GOT3 (cell line): ENCODE results near the gene VWF.

Experiments used
- DNase-seq: peaks from one replicate; lab custom pipeline; 2025; ENCODE audit warnings: mixed read lengths; lab: John Stamatoyannopoulos, UW

VWF gene

DNA sequence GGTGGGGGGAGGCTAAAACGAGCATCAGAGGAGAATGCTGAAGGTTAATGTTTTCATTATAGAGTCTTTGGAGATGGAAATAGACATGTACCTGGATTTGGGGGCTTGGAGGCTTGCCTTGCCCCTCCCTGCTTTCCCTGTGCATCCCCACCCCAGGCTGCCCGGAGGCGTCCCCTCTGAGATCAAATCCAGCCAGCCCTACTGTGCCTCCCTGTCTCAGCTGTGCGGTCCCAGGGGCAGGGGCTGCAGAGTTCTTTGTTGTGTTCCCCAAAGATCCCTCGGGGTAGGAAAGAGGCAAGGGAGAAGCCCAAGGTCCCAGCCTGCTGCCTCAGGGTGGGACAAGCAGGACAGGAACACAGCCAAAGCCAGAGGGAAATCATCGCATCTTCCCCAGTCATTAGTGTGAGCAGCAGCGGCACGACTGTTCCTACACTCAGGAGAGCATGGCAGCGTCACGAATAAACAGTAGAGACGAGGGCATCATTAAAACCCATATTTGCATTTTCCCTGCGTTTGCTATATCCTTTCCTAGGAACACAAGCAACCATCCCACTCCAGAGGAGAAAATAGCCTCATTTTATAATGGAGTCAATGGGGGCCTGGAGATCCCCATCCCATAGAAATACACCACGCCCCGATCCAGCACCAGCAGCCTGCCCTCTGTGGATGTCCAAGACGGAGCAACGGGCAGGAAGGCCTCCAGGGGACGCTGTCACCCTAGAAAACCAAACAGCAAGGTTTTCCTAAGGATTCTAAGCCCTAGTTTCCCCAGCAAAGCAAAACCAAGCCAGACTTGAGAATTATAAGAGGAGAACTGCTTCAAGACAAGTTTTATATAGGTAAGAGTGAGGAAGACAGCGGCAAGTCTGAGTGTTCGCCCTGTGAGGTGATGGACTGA, 211.8 kb downstream of the VWF start:
- DNase-seq: no peak

DNA sequence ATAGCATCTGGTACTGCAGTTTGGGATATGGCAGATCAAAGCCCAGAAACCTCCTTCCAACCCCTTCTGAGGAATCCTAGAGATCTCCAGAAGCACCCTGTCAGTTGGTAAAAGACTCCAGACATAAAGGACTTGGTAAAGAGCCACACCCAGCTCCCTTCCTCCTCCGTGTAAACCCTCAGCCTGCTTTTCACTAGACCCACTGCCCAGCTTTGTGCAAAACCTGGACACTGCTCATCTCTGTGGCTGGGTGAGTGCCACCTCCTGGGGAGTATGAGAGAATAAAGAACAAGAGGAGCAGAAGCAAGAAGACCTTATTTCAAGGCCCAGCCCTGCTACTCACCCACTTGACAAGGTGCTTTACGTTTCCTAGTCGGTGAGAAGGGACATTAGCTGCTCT, 212.5 kb downstream of the VWF start:
- DNase-seq: no peak

DNA sequence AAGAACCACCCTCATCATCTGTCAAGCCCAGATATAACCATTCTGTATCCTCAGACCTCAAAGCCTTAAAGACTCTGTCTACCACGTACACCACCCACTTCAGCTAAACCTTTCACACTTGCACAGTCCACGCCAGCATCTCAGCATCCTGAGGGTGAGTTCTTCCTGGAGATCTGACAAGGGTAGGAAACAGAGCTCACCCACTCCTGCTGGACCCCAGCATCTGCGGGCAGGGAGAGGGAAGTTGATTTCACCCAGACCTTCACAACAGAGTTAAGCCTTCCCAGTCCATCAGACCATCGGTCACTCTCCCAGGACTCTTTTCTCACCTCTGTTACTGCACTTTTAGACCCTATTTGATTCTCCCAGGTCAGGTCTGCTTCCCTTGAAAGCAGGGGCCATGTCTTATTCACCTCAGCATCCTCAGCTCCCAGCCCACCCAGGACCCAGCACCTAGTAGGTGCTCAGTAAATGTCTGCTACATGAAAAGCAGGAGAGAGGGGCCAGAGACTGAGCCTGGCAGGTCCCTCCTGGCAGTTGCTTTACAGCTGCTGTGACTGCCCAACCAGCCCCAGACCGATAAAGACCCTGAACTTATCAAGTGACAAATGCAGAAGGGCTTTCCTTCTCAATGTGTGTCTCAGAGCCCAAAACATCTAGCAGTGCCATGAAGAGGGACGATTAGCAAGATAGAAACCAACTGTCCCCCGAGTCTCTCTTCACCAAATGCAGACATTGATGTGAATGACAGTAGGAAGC, 213.5 kb downstream of the VWF start:
- no peak for DNase-seq

DNA sequence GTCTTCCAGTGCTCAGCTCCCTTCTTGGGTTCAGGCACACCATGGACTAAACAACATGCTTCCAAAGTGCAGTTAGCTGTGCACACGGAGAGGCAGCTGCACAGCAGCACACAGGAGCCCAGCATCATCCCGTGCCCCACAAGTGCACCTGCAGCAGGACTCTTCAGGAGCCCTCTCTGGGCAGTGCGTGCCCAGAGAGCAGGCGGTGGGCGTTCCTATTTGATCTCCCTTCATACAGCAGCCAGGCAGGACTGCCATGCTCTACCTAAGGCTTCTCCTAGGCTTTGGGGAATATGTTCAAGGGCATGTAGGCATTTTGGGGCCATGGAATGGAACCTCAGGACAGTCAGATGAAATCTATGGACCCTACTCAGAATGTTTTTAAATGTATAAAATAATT, 214.9 kb downstream of the VWF start:
- no peak for DNase-seq

DNA sequence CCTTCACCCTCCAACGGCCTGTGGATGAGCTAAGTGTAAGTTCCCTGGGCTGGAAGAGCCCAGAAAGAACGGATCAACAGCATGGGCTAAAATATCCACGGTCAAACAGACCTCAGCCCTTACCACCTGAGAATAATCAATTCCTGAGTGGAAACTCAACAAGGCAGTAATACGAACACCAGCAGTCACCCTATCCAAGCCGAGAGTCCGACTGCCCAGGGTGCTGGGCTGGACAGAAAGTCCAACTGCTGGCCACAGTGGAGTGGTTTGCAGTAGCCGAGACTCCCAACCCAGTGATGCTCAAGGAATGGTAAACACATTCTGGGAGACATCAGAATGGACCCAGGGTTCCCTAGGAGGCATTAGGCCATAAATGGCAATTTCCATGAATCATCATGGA, 216.2 kb downstream of the VWF start:
- DNase-seq: no peak

DNA sequence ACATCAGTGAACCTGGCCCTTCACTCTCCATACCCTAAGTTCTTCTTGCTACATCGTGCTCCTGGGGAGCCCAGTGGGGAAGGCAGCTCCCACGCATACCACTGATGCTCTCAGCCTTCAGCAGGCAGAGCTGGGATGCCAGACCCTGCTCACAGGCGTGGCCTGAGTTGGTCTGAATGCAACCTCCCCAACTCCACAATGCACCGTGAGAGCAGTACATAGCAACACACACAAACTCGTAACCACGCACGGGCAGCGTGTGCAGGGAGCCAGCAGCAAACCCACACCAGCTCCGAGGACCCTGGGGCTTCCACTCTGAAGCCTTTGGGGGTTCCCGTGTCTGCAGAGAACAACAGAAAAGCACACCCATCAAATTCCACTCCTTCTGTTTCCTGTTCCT, 216.7 kb downstream of the VWF start:
- no peak for DNase-seq

DNA sequence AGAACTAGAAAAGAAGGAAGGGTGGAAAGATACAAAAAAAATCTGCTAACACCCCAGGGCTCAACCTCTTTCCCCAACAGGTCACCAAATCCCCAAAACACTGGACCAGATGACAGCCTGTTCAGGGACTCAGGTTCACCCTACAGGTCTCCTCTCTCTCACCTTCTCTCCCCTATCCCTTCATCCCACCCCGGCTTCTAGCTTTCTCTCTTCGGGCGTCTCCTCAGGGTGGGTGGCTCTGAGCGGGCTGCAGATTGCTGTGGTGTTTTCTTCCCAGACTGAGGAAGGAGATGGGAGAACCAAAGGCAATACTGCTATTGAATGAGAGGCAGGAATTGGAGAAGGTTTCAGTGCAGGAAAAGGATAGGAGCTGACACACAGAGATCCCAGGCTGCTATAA, 218.7 kb downstream of the VWF start:
- no peak for DNase-seq

DNA sequence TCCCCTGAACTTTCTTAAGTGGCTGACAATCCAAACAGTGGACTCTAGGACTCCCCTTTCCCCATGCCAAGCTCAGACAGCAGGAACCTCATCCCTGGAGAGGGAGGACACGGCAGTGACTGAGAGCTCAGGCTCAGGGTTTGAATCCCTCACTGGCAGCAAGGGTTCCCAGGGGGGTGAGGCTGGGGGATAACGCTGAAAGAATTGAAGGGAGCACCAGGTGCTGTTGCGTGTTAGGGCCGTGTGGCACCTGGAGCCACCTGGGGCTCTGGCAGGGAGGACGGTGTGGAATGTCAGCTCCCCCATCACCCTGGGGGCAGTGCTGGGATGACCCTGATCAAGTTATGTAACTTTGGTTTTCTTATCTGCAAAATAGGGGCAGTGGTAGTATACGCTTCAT, 219.5 kb downstream of the VWF start:
- no peak for DNase-seq

DNA sequence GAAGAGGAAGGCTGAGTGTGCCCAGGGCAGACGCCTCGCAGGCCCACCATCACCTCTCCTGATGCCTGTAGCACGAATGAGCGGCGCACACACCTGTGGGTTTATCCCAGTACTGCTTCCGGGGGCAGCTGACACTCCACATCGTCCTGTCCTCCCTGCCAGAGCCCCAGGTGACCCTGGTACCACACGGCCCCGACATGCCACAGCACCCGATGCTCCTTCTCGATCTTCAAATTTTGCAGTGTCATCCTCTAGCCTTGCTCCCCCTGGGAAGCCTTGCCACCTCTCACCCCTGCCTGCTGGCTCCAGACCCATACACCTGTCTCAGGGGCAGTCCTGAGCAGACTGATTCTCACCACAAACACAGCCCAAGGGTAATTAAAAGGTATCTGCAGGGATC, 220.0 kb downstream of the VWF start:
- DNase-seq: no peak

DNA sequence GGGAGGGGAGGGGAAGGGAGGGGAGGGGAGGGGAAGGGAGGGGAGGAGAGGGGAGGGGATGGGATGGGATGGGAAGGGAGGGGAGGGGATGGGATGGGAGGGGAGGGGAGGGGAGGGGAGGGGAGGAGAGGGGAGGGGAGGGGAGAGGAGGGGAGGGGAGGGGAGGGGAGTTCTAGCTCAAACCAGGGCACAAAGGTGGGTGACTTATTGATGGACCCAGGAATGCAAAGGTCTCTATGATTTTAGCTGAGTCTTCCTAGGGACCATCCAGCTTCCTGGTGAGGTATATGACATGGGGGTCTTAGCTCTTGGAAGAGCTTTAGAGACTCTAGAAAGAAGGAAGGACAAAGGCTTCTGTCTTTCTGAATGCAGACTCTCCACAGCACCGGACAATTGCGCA, 221.7 kb downstream of the VWF start:
- DNase-seq: no peak

DNA sequence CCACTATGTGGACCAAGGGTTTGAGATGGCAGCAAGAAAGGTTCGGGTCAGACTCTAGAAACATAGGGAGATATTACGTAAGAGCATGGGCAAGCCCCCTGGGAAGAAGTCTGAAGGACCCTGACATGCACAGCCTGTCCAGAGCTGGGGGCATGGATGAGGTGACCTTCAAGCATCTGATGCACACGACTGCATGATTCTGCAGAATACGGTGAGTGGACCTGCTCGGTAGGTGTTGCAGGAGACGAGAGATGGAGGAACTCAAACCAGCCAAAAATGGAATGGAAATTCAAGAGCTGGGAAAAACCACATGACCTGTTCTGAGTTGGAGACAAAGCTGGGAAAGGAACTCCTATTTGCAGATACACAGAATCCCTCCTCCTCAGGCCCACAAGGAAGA, 223.1 kb downstream of the VWF start:
- DNase-seq: no peak

DNA sequence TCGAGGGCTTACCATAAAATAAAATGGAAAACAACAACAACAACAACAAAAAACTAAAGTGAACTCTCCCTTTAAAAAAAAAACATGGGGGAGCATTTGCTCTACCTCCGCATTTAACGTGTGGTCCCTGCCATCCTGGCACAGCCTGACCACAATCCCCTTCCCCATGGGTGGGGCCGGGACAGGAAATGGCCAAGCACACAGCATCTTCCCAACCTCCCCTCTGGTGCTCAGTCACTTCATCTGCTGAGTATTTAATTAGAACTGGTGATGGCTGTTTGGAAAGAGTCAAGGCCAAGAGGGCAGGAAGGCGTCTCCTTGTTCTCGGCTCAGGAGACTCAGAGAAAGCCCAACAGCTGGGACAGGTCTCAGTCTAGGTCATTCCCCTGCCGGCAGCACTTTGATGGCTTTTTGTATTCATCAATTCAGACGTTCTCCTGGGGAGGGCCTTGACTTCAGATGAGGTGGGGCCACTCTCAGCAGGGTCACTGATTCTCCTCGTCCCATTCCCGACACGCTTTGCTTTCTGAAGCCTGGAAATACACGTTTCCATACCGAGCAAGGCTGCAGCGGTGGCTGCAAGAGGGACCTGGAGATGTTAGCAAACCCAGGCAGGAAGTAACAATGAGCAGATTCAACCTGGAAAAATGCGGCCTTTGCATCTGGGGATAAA, 223.8 kb downstream of the VWF start:
- DNase-seq: no peak

DNA sequence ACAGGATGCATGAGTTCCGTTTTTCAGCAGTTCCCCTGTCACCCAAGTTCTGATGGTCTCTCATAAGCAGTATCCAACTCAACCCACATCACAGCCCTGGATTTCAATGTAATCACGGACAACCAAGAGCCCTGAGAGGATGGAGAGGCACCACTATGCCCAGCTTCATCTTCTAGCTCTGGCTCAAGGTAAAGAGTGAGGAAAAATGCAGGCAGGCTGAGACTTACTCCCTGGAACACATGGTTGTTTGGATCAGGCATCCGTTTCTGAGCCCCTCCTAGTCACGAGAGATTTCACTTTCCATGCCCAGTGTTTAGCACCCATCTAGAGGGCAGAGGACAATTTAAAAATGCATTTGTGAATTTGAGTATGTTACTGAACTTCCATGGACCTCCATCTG, 224.4 kb downstream of the VWF start:
- no peak for DNase-seq

DNA sequence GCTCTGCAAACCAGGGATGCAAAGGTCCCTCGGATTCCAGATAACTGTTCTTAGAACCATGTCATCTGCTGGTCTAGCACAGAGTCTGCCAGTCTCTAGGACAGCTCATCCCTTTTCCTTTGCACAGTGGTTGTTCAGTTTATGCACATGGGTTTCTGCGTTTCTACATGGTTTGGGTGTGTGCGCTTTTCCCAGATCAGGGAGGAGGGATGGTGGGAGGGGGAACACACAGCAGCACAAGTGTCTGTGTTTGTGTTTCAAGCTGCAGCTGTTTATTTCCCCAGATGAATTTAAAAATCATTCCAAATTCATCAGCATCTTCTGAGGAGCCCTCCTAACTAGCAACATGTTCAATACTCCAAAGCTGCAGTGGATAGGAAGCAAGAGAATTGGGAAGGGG, 224.8 kb downstream of the VWF start:
- no peak for DNase-seq

DNA sequence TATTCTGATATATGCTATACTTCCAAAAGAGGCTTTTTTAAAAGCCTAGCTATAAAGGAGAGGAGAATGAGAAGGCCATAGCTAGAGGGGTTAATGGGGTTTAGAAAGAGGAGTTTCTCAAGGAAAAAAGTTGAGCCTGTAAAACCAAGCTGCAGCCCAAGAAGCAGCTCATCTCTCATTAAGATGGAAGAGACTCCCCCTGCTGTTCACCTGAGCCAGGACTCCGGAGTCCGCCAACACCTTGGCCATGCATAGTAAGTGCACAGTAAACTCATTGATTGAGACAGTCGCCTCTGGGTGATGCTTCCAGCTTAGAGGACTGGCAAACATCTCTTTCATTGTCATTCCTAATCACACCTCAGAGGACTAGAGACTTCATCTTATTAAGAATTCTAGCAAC, 225.6 kb downstream of the VWF start:
- DNase-seq: no peak
